Karpas-422 (cell line): ENCODE measurements around the gene RAMP2. TPM values are rescaled to one million over a fixed set of nuclear protein-coding genes. Genes with fewer than 3 reads are reported as not detected.

Experiments used
- DNase-seq: peaks from one replicate; pipeline ENCODE4 v3.0.0-alpha.2; 2015
- H2AFZ ChIP-seq: fragments of 200-600 bp; sonication (generic); 2 replicates; pipeline ENCODE4 v1.6.1; 2014; ENCODE audit warnings: antibody characterized with exemption, low read length, mixed read lengths
- H3K27ac ChIP-seq: fragments of 200-600 bp; sonication (generic); 2 replicates; pipeline ENCODE4 v1.5.1; 2014; ENCODE audit warnings: mild to moderate bottlenecking, low read length, moderate library complexity
- H3K27me3 ChIP-seq: fragments of 200-600 bp; sonication (generic); 2 replicates; pipeline ENCODE4 v1.6.1; 2014; ENCODE audit warnings: low read length, mixed read lengths
- H3K36me3 ChIP-seq: fragments of 200-600 bp; sonication (generic); 2 replicates; pipeline ENCODE4 v1.6.1; 2014; ENCODE audit warnings: low read length, mixed read lengths; ENCODE audit not compliant: insufficient read depth
- H3K4me1 ChIP-seq: fragments of 200-600 bp; sonication (generic); 2 replicates; pipeline ENCODE4 v1.6.1; 2014; ENCODE audit warnings: mild to moderate bottlenecking, low read length, mixed read lengths
- H3K4me2 ChIP-seq: fragments of 200-600 bp; sonication (generic); 2 replicates; pipeline ENCODE4 v1.6.1; 2014; ENCODE audit warnings: low read length, low read depth, mild to moderate bottlenecking; ENCODE audit not compliant: poor library complexity, severe bottlenecking
- H3K4me3 ChIP-seq: fragments of 200-600 bp; sonication (generic); 2 replicates; pipeline ENCODE4 v1.5.1; 2014; ENCODE audit warnings: mild to moderate bottlenecking, antibody characterized with exemption, low read length, mixed read lengths
- H3K79me2 ChIP-seq: fragments of 200-600 bp; sonication (generic); 2 replicates; pipeline ENCODE4 v1.6.1; 2014; ENCODE audit warnings: mild to moderate bottlenecking, low read length, mixed read lengths
- H3K9ac ChIP-seq: fragments of 200-600 bp; sonication (generic); 2 replicates; pipeline ENCODE4 v1.6.0; 2014; ENCODE audit warnings: low read length
- H3K9me2 ChIP-seq: fragments of 200-600 bp; sonication (generic), shearing (Covaris generic); replicated peaks from 2 replicates; pipeline ENCODE4 v1.6.0; 2014; ENCODE audit warnings: mild to moderate bottlenecking, low read length, moderate library complexity; ENCODE audit not compliant: insufficient read depth
- H3K9me3 ChIP-seq: fragments of 300-700, 200-600 bp; sonication (generic); 2 replicates; pipeline ENCODE4 v1.6.1; 2014; ENCODE audit warnings: low read length, mixed read lengths
- H4K20me1 ChIP-seq: fragments of 200-600 bp; sonication (generic); 2 replicates; pipeline ENCODE4 v1.6.1; 2014; ENCODE audit warnings: mild to moderate bottlenecking, antibody characterized with exemption, low read length, low read depth; ENCODE audit not compliant: insufficient read depth
- small RNA-seq: library from RNA; depleted of rRNA; stranded (forward); fragments of <200 nt; gene quantifications from one replicate; pipeline ENCODE3, GENCODE V24; 2014
- total RNA-seq: library from RNA; depleted of rRNA; stranded (reverse); fragments of >200 nt; shearing (Covaris generic); gene quantifications from 2 replicates; pipeline ENCODE4 v1.2.3, GENCODE V29; 2014; ENCODE audit warnings: low replicate concordance; rRNA removed

The RAMP2 gene
- total RNA-seq, 1 experiment from 2014 or later = not detected

DNA sequence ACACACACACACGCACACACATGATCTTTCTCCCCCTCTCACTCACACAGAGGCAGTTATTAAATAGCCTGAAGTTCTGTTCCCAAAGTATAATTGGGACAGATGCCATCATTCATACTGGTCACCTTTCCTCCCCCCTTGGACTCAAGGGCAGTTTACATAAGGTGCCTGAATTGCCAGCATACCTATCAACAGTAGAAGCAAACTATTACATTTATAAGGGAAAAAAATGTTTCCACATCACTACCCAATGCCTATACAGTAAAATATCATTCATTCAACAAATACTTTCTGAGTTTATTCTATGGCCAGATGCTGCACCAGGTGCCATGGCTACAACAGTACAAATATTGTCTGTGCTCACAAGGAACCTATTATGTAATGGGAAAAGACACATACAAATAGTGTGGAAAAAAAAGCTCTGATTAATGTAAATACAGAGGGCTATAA, 43.9 kb downstream of the RAMP2 start:
- H4K20me1 ChIP-seq = no peaks in the 10 kb centered on the region
- no peak overlapping the region for H3K27ac ChIP-seq
- no peak overlapping the region for H3K9ac ChIP-seq
- H3K4me3 ChIP-seq = no peak overlapping the region
- no peaks in the 10 kb centered on the region for H3K79me2 ChIP-seq
- H3K9me2 ChIP-seq = no peaks in the 10 kb centered on the region
- DNase-seq = no peak
- H3K4me2 ChIP-seq = no peak overlapping the region
- no peaks in the 10 kb centered on the region for H3K27me3 ChIP-seq
- H2AFZ ChIP-seq = no peak overlapping the region
- H3K9me3 ChIP-seq = no peaks in the 10 kb centered on the region
- no peaks in the 10 kb centered on the region for H3K4me1 ChIP-seq
- peaks cover 11% of the 10 kb centered on the region; the same call in 1 of the 2 replicates for H3K36me3 ChIP-seq

DNA sequence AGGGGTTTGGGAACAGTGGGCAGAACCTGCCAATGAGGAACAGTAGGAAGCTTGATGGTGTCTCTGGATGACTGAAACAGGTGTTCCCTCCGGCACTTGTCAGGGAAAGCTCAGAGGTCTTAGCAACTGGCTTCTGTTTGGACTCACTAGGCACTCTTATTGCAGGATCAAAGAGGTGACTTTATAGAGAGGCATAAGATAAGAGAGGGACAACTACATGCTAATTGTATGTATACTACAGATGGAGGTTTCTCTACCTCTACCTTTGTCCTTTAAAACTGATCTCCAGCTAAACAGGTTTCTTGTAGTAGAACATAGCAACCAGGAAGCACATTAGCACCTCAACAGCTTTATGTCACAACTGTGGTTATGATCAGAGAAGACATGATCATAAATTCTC, 45.2 kb downstream of the RAMP2 start:
- no peak overlapping the region for H3K27ac ChIP-seq
- no peak overlapping the region for H3K9ac ChIP-seq
- no peak overlapping the region for H2AFZ ChIP-seq
- H3K4me1 ChIP-seq = no peaks in the 10 kb centered on the region
- no peak overlapping the region for H3K4me2 ChIP-seq
- no peaks in the 10 kb centered on the region for H3K27me3 ChIP-seq
- H3K79me2 ChIP-seq = no peaks in the 10 kb centered on the region
- H3K4me3 ChIP-seq = no peak overlapping the region
- peaks cover 21% of the 10 kb centered on the region; the same call in 1 of the 2 replicates for H3K36me3 ChIP-seq
- H3K9me2 ChIP-seq = no peaks in the 10 kb centered on the region
- H4K20me1 ChIP-seq = no peaks in the 10 kb centered on the region
- no peak for DNase-seq
- no peaks in the 10 kb centered on the region for H3K9me3 ChIP-seq

DNA sequence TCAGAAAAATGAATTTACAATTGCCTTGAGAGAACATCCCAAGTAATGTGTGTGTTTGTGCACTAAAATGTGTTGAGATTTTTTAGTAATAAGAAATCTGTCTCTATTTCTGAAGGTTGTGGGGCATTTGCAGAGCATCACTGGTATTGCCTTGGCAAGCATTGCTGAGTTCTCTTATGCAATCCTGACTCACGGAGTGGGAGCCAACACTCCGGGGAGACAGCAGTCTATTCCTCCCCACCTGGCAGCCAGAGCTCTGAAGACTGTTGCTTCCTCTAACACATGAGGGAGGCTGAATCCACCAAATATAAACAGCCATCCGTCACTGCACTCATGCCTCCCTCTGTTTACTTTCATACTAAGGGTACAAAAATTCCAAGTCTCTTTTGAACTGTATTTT, 48.2 kb downstream of the RAMP2 start:
- Histone ChIP-seq H3K27ac (no peak overlapping the region), H3K36me3 (peaks cover 26% of the 10 kb centered on the region; the same call in 1 of the 2 replicates), H2AFZ (no peak overlapping the region), H4K20me1 (no peaks in the 10 kb centered on the region), H3K4me2 (no peak overlapping the region), H3K27me3 (no peaks in the 10 kb centered on the region), H3K9me3 (no peaks in the 10 kb centered on the region), H3K4me1 (no peaks in the 10 kb centered on the region), H3K4me3 (no peak overlapping the region), H3K9ac (no peak overlapping the region), H3K9me2 (no peaks in the 10 kb centered on the region), H3K79me2 (no peaks in the 10 kb centered on the region)
- no peak for DNase-seq

Small RNA genes lying within 50 kb of the gene (small RNA-seq; reads per million reads assigned to genes)
- not detected for gene HMGN2P15

Other genes starting within 250 kb of the RAMP2 start
- 40.0 and 71.8 TPM in 2 replicates for gene NAGLU, start 225.0 kb upstream of the RAMP2 start, total RNA-seq
- gene HSD17B1, start 208.3 kb upstream of the RAMP2 start, total RNA-seq = 0.22 and 1.3 TPM in 2 replicates
- gene COASY, start 199.1 kb upstream of the RAMP2 start, total RNA-seq = 46.7 and 56.2 TPM in 2 replicates
- gene MLX, start 194.1 kb upstream of the RAMP2 start, total RNA-seq = 33.0 and 42.4 TPM in 2 replicates
- 5.3 and 7.9 TPM in 2 replicates for gene PSMC3IP, start 183.5 kb upstream of the RAMP2 start, total RNA-seq
- 37.4 and 39.5 TPM in 2 replicates for gene RETREG3, start 151.9 kb upstream of the RAMP2 start, total RNA-seq
- 27.4 and 47.6 TPM in 2 replicates for gene TUBG1, start 151.5 kb upstream of the RAMP2 start, total RNA-seq
- gene TUBG2, start 101.9 kb upstream of the RAMP2 start, total RNA-seq = 15.3 and 17.5 TPM in 2 replicates
- 6.7 and 7.0 TPM in 2 replicates for gene PLEKHH3, start 84.2 kb upstream of the RAMP2 start, total RNA-seq
- gene CCR10, start 79.4 kb upstream of the RAMP2 start, total RNA-seq = 0.22 TPM in 1 of 2 replicates, not detected in the other
- gene CNTNAP1, start 78.7 kb upstream of the RAMP2 start, total RNA-seq = 0.19 and 0.65 TPM in 2 replicates
- gene EZH1, start 16.2 kb upstream of the RAMP2 start, total RNA-seq = 38.0 and 52.6 TPM in 2 replicates
- 43.9 and 54.0 TPM in 2 replicates for gene VPS25, start 12.2 kb downstream of the RAMP2 start, total RNA-seq
- gene WNK4, start 19.4 kb downstream of the RAMP2 start, total RNA-seq = 0.76 and 3.3 TPM in 2 replicates
- 63.9 and 64.1 TPM in 2 replicates for gene COA3, start 37.5 kb downstream of the RAMP2 start, total RNA-seq
- not detected in 2 replicates for gene CNTD1, start 37.6 kb downstream of the RAMP2 start, total RNA-seq
- 117 and 136 TPM in 2 replicates for gene BECN1, start 63.1 kb downstream of the RAMP2 start, total RNA-seq
- gene PSME3, start 72.2 kb downstream of the RAMP2 start, total RNA-seq = 73.4 and 88.7 TPM in 2 replicates
- 0.67 and 1.5 TPM in 2 replicates for gene AOC2, start 83.4 kb downstream of the RAMP2 start, total RNA-seq
- gene AOC3, start 90.0 kb downstream of the RAMP2 start, total RNA-seq = 0.19 and 0.47 TPM in 2 replicates
- not detected in 2 replicates for gene G6PC1, start 139.6 kb downstream of the RAMP2 start, total RNA-seq
- 17.7 and 38.9 TPM in 2 replicates for gene AARSD1, start 203.2 kb downstream of the RAMP2 start, total RNA-seq
- gene PTGES3L, start 218.9 kb downstream of the RAMP2 start, total RNA-seq = 0.11 and 0.45 TPM in 2 replicates
- 9.2 and 16.6 TPM in 2 replicates for gene RUNDC1, start 219.3 kb downstream of the RAMP2 start, total RNA-seq
- gene RPL27, start 237.2 kb downstream of the RAMP2 start, total RNA-seq = 1,746 and 2,567 TPM in 2 replicates
- 19.1 and 27.2 TPM in 2 replicates for gene IFI35, start 245.6 kb downstream of the RAMP2 start, total RNA-seq